Activated CD4-positive, alpha-beta T cell treated with anti-CD3 and anti-CD28 coated beads for 48 hours (primary cell): Measurements from ENCODE around the gene NUDT1.
"Not testable (repeated sequence)": the region's sequence is repeated elsewhere in the genome, so short reads cannot be mapped to it uniquely, and the experiment has no call there.

ENCODE experiments used
- DNase-seq: peaks from one replicate; pipeline ENCODE4 v3.0.0-alpha.2; 2020

Gene NUDT1

DNA sequence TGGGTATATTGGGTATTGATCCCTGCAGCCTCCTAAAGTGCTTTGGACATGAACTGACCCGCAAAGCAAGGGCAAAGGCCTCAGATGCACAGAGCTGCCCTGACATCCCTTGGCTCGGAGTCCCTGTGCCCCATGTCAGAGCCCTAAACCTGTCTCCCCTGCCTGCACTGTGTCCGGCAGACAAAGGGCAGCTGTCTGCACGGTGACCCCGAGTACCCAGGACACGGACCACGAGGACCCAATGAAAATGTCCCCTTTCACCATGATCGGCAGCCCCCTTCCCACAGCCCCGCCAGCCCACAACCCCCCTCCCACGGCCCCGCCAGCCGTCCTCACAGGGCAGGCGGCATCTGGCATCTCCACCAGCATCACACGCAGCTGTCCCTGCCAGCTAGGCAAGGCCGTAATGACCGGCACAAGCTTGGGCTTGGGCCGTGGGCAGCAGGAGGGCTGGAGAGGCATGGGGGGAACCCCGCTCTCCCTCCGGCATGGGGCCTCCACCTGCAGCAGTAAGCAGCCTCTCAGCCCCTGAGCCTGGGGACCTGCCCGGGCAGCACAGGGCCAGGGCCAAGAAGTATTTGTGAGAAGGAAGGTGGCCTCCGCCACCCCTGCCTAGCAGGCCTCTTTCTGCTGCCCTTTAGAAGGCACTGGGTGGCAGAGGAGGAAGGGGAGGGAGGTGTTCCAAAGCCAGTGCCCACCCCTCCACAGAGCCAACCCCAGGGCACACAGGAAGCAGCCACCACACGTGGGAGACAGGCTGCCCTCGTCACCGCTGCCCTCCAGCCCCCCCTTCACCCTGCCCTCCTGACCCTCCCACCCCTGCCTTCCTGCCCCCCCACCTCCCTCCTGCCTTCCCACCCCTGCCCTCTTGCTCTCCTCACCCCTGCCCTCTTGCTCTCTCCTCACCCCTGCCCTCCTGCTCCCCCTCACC, 10.1 kb downstream of the NUDT1 start:
- no peak for DNase-seq

DNA sequence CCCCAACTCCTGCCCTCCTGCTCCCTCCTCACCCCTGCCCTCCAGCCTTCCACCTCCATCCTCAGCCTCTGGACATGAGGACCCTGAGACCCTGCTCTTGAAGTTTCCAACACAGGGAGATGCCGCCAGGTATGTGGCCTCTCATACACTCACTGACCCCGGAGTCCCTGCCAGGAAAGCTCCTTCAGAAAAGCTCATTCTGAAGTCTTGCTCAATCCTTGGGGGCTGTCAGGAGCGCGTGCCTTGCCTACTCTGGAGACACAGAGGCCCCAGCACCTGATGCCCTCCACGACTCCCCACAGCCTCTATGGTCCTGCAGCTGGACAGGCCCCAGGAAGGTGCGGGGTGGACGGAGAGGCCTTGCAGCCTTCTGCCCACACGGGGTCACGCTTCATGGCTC, 11.0 kb downstream of the NUDT1 start:
- no peak for DNase-seq

GRCh38 chr7:2253525-2254244, 11.7 kb downstream of the NUDT1 start:
- DNase-seq, result no peak

- no peak for DNase-seq
Observed at GRCh38 chr7:2254429-2255144, 12.6 kb downstream of the NUDT1 start.

- DNase-seq, result no peak
Observed at GRCh38 chr7:2255145-2256139, 13.4 kb downstream of the NUDT1 start.

- DNase-seq, result no peak
Observed at GRCh38 chr7:2256306-2257045, 14.4 kb downstream of the NUDT1 start.

DNA sequence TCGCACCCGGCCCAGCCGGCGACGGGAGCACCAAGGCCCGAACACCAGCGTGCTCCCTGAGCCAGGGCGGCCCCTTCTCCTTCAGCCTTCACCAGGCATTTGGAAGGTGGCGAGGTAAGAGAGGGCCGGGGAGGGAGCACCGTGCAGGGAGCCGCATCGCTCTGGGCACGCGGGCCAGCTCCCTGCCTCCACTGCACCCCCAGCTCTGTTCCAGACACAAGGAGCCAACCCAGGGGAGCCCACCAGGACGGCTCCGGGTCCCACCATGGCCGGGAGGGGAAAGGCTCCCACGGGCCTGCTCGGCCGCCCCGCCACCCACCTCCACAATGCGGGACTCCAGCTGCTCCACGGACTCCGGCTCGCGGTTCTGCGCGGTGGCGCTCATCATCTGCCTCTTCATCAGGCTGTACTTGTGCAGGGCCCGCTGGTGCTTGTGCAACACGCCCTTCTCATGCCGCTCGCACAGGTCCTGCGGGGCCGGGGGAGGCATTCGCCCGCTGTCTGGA, 15.1 kb downstream of the NUDT1 start:
- no peak for DNase-seq

DNA sequence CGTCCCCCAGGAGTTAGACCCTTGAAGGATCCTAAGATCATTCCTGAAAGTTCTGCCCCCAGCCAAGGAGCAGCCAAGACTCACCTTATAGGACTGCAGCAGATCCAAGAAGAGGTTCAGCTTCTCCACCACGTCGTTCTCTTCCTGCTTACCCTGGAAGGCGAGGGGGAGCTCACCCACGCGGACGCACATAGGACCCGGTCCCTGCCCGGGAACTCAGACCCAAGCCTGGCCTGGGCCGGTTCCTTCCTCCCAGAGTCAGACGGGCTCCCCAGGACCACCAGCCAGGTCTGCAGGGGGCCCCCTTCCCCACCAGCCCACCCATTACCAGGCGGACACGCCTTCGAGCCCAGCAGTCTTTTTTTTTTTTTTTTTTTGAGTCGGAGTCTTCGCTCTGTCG, 15.6 kb downstream of the NUDT1 start:
- no peak for DNase-seq

DNA sequence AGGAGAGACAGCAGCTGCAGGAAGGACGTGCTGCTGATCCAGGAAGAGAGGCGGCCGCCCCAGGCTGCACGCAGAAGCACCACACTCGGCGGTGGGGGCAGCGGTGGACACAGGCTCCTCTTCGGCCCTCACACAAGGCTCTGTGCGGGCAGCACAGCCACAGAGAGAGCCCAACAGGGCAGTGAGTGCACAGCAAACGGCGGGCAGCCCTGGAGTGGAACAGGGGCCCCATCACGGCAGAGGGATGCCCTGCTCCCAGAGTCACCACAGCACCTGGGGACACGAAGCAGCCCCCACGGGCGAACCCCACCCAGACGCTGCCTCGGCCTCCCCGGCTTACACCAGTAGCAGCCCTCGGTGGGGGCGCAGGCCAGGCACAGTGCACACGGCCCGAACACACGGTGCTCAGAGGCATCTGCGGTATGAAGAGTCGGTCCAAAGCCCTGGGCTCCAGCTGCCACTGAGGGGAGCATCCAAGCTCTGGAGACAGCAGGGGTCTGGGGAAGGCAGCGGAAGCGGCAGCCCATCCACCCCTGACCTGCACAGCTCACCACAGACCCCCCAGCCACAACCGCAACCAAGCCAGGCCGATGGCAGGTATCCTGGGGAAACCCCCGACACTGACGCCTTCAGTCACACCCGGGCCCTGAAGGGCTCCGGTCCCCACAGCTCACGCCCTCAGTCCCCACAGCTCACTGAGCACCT, 16.8 kb downstream of the NUDT1 start:
- DNase-seq, result no peak

DNA sequence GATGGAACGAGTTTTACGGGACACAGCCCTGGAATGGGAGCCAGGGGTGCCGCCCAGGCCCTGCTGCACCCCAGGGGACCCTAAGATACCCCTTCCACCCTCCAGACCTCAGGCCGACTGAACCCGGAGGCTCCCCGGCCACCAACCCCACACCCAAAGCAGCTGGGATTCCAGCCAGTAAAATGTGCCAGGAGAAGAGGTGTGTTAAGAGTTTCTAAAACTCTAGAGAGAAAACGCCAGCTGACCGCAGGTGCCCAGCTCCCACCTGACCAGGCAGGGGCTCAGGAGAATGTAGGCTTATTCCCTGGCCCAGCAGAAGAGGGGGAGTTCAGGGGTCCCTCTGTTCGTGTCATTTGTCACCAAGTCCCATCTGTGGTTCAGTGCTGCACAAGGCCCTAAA, 17.5 kb downstream of the NUDT1 start:
- DNase-seq, result no peak

DNA sequence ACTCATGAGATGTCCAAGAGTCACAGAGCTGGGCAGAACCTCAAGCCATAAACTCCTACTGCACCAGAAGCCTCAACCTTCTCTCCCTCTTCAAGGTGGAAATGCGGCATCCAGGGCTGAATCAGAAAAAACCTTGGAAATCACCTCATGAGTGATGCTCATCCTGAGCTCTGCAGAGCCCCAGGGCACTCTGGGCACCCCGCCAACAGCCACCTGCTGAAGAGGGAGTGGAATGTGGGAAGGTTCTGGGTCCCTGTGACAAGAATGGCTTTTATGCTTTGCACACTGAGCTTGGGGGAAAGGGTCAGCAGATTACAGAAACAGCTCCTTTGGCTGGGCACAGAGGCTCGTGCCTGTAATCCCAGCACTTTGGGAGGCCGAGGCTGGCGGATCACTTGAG, 18.8 kb downstream of the NUDT1 start:
- no peak for DNase-seq

DNA sequence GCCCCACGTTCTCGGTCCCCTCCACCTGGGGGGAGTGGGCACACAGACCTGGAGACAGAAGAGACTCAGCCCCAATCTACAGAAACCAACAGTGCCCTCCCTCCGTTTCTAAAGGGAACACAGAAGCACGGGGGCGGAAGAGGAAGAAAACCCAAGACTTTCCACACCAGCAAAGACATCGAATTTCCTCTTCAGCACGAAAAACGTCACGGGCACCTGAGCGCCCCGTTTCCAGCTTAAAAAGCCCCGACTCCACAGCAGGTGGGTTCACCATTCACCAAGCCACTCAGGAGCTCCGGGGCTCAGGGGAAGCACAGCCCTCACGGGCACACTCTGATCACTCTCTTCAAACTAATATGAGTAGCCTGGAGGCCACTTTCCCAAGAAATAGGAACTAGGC, 19.6 kb downstream of the NUDT1 start:
- DNase-seq, result no peak

DNA sequence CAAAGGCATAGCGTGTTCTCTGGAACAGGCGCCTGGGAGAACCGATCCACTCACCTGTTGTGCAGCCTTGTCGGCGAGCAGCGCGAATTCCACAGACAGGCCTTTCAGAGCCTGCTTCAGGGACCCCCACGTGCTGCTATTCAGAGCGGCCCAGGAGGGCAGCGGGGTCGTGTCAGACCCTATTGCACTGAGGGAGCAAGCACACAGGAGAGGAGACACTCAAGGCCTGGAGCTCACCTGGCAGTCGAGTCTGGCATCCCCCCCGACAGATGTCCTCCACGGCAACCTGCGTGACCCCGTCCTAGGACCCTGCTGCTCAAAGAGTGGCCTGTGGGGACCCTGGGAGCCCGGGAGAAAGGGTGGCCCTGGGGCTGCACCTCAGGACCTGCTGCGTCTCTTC, 21.1 kb downstream of the NUDT1 start:
- no peak for DNase-seq

- DNase-seq, result no peak
Observed at GRCh38 chr7:2264158-2264557, 22.1 kb downstream of the NUDT1 start.

GRCh38 chr7:2266911-2267310, 24.9 kb downstream of the NUDT1 start:
- no peak for DNase-seq

DNA sequence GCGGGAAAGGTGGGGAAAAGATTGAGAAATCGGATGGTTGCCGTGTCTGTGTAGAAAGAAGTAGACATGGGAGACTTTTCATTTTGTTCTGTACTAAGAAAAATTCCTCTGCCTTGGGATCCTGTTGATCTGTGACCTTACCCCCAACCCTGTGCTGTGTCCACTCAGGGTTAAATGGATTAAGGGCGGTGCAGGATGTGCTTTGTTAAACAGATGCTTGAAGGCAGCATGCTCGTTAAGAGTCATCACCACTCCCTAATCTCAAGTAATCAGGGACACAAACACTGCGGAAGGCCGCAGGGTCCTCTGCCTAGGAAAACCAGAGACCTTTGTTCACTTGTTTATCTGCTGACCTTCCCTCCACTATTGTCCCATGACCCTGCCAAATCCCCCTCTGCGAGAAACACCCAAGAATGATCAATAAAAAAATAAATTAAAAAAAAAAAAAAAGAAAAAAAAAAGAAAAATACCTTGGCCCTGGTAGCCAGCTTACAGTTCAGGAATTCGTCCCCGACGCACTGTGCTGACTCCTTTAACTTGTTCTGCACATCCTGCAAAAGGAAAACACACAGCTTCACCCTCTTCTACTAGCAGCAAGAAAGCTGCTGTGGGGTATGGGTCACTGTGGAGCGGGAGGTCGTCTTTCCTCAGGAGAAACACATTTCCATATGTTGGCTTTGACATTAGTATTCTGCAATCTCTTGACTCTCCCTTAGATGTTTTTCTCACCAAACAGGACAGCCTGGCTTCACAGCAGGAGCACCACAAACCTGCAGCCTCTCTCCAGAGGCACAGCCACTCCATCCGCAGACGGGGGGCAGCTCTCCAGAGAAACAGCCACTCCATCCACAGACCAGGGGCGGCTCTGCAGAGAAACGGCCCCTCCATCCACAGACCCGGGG, 27.3 kb downstream of the NUDT1 start:
- DNase-seq, result not testable (repeated sequence)

- DNase-seq, result no peak
Observed at GRCh38 chr7:2269991-2270460, 28.0 kb downstream of the NUDT1 start.

DNA sequence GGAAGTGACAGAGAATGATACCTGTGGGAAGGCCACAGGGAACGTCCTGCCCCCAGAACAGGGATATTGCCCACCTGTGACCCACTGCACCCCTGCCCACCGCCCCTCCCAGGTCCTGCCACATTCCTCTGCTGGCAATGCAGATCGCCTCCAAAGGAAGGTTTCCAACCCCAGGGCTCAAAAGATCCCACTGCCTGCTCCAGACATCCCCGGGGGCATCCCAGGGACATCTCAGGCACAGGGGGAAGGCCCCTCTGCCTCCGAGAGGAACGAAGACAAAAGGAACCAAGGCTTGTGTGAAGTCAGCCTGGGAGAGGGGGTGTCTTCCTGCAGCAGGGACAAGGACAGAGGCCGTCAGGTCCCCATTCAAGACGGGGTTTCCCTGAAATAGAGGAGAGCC, 28.5 kb downstream of the NUDT1 start:
- no peak for DNase-seq

DNA sequence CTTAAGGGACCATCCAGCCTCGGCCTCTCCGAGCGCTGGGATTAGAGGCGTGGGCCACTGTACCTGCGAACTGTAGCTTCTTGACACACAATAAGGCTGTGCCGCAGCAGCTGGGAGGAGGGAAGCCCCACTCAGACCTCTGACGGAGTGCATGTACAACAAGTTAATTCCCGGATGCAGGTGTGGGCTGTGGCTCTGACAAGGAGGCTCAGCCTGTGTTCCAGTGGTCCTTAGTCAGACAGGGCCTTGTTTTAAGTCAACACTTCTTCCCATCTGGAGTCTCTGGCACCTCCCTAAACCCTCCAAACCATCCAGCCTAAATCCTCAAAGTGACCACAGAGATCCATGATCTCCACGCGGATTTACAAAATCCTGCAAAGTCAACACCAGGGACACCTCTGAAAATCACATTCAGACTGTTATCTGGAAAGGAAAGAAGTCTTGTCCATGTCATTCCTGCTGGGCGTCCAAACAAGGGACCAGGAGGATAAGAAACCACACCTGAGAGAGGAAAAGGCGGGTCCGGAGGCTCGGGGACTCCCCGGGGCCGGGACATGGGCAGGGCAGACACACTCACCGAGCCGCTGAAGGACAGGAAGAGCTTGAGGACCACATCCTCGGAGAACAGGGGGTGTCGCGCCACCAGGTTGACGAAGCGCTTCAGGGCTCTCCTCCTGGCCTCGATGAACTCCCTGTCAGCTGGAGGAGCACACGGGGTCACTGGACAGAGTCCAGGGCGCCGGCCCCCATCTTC, 29.4 kb downstream of the NUDT1 start:
- no peak for DNase-seq
